WTC11 (cell line): ENCODE measurements around the gene CCL4. TPM values are rescaled to one million over a fixed set of nuclear protein-coding genes. Genes with fewer than 3 reads are reported as not detected.

Source experiments
- ATAC-seq: fragments of 200-7000 bp; cut with Tn5 transposase; 2 replicates; pipeline ENCODE4 v1.10.0; 2021; ENCODE audit warnings: mild to moderate bottlenecking, moderate library complexity
- CTCF ChIA-PET: fragments of 300-600 bp; sonication (Branson Sonifier 250); formaldehyde crosslinking; loops from one replicate; lab custom pipeline; 2021; ENCODE audit warnings: antibody characterized with exemption; lab: Charles Lee
- POLR2A ChIA-PET: fragments of 350-600 bp; sonication (Branson Sonifier 250); formaldehyde crosslinking; loops from one replicate; lab custom pipeline; 2021; ENCODE audit warnings: antibody characterized with exemption; lab: Charles Lee
- DNase-seq: peaks from one replicate; pipeline ENCODE4 v3.0.0; 2021; ENCODE audit warnings: low spot score
- H3K27ac Mint-ChIP-seq: 2 replicates; pipeline ENCODE4 v1.8.0; 2021; ENCODE audit warnings: mixed read lengths
- H3K27me3 Mint-ChIP-seq: 2 replicates; pipeline ENCODE4 v1.8.0; 2021; ENCODE audit warnings: low read depth, mild to moderate bottlenecking, moderate library complexity, mixed read lengths
- H3K36me3 Mint-ChIP-seq: 2 replicates; pipeline ENCODE4 v1.8.0; 2021; ENCODE audit warnings: mixed read lengths
- H3K4me1 Mint-ChIP-seq: 2 replicates; pipeline ENCODE4 v1.8.0; 2022; ENCODE audit warnings: mixed read lengths
- H3K4me3 Mint-ChIP-seq: 2 replicates; pipeline ENCODE4 v1.8.0; 2021; ENCODE audit warnings: mild to moderate bottlenecking, moderate library complexity, mixed read lengths
- H3K9me3 Mint-ChIP-seq: 2 replicates; pipeline ENCODE4 v1.8.0; 2021; ENCODE audit warnings: mixed read lengths
- ARID4B ChIP-seq: sonication (generic); formaldehyde crosslinking; IDR thresholded peaks from 2 replicates; pipeline ENCODE4 v1.8.0; 2023; ENCODE audit warnings: missing genetic modification reagents, mild to moderate bottlenecking, borderline replicate concordance
- CREM ChIP-seq: sonication (generic); formaldehyde crosslinking; IDR thresholded peaks from 2 replicates; pipeline ENCODE4 v1.8.1; 2022; ENCODE audit warnings: mild to moderate bottlenecking, missing genetic modification reagents, moderate library complexity
- E2F1 ChIP-seq: sonication (generic); formaldehyde crosslinking; IDR thresholded peaks from 2 replicates; pipeline ENCODE4 v1.8.0; 2022; ENCODE audit warnings: mild to moderate bottlenecking, missing genetic modification reagents
- MLX ChIP-seq: sonication (generic); formaldehyde crosslinking; IDR thresholded peaks from 2 replicates; pipeline ENCODE4 v1.8.1; 2023; ENCODE audit warnings: mild to moderate bottlenecking, missing genetic modification reagents, moderate library complexity
- PREB ChIP-seq: sonication (generic); formaldehyde crosslinking; IDR thresholded peaks from 2 replicates; pipeline ENCODE4 v1.8.1; 2022; ENCODE audit warnings: mild to moderate bottlenecking, missing genetic modification reagents, moderate library complexity, borderline replicate concordance
- TP53 ChIP-seq: sonication (generic); formaldehyde crosslinking; IDR thresholded peaks from 2 replicates; pipeline ENCODE4 v1.8.1; 2023; ENCODE audit warnings: mild to moderate bottlenecking, missing genetic modification reagents
- ZBTB43 ChIP-seq: sonication (generic); formaldehyde crosslinking; IDR thresholded peaks from 2 replicates; pipeline ENCODE4 v1.8.1; 2023; ENCODE audit warnings: mild to moderate bottlenecking, missing genetic modification reagents
- ZNF263 ChIP-seq: sonication (generic); formaldehyde crosslinking; IDR thresholded peaks from 2 replicates; pipeline ENCODE4 v1.8.1; 2022; ENCODE audit warnings: low read depth, mild to moderate bottlenecking, moderate library complexity, missing genetic modification reagents
- ZNF281 ChIP-seq: sonication (generic); formaldehyde crosslinking; IDR thresholded peaks from 2 replicates; pipeline ENCODE4 v1.8.0; 2023; ENCODE audit warnings: mild to moderate bottlenecking, missing genetic modification reagents
- ZNF416 ChIP-seq: fragments of 250-450 bp; sonication (Bioruptor Pico); IDR thresholded peaks from 2 replicates; pipeline ENCODE4 v1.9.0; 2021; ENCODE audit warnings: mild to moderate bottlenecking, inconsistent platforms
- ZNF532 ChIP-seq: fragments of 250-450 bp; sonication (Bioruptor Pico); IDR thresholded peaks from 2 replicates; pipeline ENCODE4 v1.9.0; 2021; ENCODE audit warnings: mild to moderate bottlenecking, borderline replicate concordance
- ZSCAN18 ChIP-seq: fragments of 250-450 bp; sonication (Bioruptor Pico); IDR thresholded peaks from 2 replicates; pipeline ENCODE4 v2.1.2; 2022; ENCODE audit warnings: mild to moderate bottlenecking, moderate library complexity
- total RNA-seq: library from RNA; stranded (reverse); gene quantifications from 3 replicates; pipeline ENCODE4 v1.2.3, GENCODE V29; 2021

Gene CCL4
- total RNA-seq, 1 experiment from 2014 or later = 0.48 TPM

- Mint-ChIP-seq H3K36me3 (no peaks in the 10 kb centered on the region), H3K27ac (no peak overlapping the region), H3K4me1 (peaks cover 5% of the 10 kb centered on the region), H3K27me3 (peaks cover 4% of the 10 kb centered on the region; the same call in 1 of the 2 replicates), H3K9me3 (peaks cover 15% of the 10 kb centered on the region), H3K4me3 (no peak overlapping the region)
- CTCF ChIA-PET = interaction anchor here (4.6 to 7.0 kb wide), 2 partner anchors 78 to 92 kb away, joined by 49 to 159 read pairs; partner anchors contain the start of gene CCL16
- ATAC-seq (no peak), DNase-seq (no peak)
- TF ChIP-seq ZNF281 (CRISPR knock-in tag) (no peak), ZNF532 (CRISPR knock-in tag) (no peak), CREM (CRISPR knock-in tag) (no peak), ZNF263 (CRISPR knock-in tag) (no peak), E2F1 (CRISPR knock-in tag) (no peak), ZSCAN18 (CRISPR knock-in tag) (no peak), MLX (CRISPR knock-in tag) (no peak), PREB (CRISPR knock-in tag) (no peak), TP53 (CRISPR knock-in tag) (no peak), ARID4B (CRISPR knock-in tag) (no peak), ZNF416 (CRISPR knock-in tag) (no peak), ZBTB43 (CRISPR knock-in tag) (no peak)
- POLR2A ChIA-PET = no interaction called here
Measured at GRCh38 chr17:36070427-36070826, 33.2 kb upstream of the CCL4 start.
